COLO668 (cell line): ENCODE results near the gene CPA1.

Experiments
- DNase-seq: peaks from one replicate; lab custom pipeline; 2025; ENCODE audit not compliant: unreplicated experiment; lab: John Stamatoyannopoulos, UW

Gene CPA1

GRCh38 chr7:130353196-130353595 lies 27.1 kb upstream of the CPA1 start:
- DNase-seq = no peak

DNA sequence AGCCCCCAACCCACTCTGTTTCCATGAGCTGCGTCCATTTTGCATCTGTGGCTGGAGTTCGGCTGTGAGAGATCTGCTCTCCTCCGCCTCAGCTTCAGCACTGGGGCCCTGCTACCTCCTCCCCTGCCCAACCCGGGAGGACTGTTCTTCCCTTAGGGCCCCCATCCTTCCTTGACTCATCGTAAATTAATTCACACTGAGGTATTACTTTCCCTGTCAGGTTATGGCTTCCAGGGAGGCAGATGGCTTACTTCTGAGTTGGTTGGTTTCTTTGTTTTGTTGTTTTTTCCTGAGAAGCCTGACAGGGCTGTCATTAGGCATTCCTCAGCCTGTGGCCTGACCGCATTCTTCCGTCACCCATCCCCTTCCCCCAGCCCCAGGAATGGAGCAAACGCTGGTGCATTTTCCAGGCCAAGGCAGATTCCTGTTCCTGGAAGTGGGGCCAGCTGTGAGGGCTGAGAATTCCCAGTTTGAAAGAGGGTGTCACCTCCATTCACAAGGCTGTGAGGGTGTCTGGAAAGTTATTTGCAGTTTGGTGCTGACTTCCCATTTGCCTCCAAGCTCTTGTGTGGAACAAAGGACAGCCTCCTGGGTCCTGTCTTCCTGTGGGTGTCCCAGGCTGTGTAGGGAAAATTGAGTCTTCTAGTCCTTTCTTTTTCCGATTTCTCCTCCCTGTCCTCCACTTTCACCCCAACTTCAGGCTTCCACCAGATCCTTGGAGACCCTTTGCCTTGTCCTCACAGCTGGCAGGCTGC lies 24.0 kb upstream of the CPA1 start:
- DNase-seq = no peak

DNA sequence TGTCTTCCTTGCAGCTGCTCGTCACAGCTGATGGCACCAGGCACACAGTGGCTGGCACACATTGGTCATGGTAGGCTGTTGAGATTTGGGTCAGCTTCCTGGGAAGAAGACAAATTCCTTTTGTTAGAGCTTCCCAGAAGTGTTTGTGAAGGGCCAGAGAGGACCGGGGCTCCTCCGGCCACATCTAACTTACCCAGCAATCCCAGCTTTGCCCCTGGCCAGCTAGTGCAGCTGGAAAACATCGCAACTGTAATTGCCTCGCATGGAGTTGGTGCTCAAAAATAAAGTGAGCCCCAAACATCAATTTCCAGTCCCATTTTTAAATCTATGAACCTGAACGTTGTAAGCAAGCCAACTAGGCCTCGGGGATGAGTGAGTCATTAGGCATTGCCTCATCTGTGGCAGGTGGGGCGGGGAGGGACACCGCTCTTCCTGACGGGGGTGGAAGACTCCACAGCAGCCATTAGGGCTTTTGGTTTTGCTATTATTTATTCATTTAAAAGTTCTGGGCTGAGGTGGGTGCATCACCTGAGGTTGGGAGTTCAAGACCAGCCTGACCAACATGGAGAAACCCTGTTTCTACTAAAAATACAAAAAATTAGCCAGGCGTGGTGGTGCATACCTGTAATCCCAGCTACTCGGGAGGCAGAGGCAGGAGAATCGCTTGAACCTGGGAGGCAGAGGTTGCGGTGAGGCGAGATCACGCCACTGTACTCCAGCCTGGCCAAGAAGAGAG lies 23.2 kb upstream of the CPA1 start:
- DNase-seq = peak; percentile 20

DNA sequence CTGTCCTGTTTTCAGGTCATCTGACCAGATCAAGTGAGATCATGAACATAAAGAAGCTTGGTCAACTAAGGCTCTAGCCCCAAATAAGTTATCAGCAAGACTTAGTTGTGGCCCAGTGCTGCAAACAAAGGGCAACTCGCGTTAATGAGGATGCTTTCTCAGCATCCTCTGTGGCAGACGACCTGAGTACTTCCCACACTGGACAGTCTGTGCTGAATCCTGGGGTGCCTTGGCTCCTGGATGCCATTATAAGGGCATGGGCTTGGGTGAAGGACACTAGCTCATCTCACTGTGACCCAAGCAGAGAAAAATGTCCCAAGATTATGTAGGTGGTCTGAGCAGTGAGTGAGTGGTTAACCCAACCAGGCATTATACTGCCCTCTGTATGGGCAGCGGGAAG lies 21.8 kb upstream of the CPA1 start:
- no peak for DNase-seq

- no peak for DNase-seq
These were observed 20.9 kb upstream of the CPA1 start for GRCh38 chr7:130359276-130359857.

GRCh38 chr7:130360518-130360917 lies 19.8 kb upstream of the CPA1 start:
- DNase-seq = no peak

DNA sequence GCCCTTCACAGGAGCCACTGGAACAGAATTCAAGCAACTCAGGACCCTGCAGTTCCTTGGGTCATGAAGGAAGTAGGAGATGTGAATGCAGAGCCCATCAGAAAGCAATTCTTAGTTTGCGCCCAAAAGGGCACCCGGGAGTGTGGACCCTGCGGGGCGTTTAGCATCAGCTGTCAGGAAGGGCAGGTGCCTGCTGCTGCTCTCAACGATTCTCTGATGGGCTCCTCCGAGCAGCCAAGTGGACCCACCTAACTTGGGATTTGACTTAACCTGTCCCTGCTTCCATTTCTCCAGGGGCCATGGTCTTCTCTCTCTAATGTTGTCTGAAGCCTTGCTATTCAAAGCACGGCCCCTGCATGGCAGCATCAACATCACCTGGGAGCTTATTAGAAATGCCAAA lies 18.6 kb upstream of the CPA1 start:
- no peak for DNase-seq

- no peak for DNase-seq
These were observed 18.0 kb upstream of the CPA1 start for GRCh38 chr7:130362251-130362816.

GRCh38 chr7:130363026-130363847 lies 17.1 kb upstream of the CPA1 start:
- peak; percentile 15 for DNase-seq

DNA sequence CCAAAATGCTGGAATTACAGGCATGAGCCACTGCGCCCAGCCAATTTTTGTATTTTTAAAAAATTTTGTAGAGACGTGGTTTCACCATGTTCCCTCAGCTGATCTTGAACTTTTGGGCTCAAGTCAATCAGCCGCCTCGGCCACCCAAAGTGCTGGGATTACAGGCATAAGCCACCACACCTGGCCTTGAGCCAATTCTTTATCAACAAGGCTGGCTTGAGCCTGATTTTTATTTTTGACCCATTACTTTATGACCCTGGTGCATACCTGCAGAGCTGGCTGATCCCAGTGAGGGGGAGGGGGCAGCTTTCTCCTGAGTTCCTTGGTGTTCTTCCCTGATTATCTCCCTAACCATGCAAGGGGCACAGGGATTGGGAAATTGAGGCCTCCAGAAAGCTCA lies 15.8 kb upstream of the CPA1 start:
- peak; percentile 14 for DNase-seq

- no peak for DNase-seq
These were observed 15.2 kb upstream of the CPA1 start for GRCh38 chr7:130365088-130365487.

- DNase-seq = peak; percentile 95
These were observed 14.5 kb upstream of the CPA1 start for GRCh38 chr7:130365511-130366441.

GRCh38 chr7:130366564-130366963 lies 13.7 kb upstream of the CPA1 start:
- no peak for DNase-seq

DNA sequence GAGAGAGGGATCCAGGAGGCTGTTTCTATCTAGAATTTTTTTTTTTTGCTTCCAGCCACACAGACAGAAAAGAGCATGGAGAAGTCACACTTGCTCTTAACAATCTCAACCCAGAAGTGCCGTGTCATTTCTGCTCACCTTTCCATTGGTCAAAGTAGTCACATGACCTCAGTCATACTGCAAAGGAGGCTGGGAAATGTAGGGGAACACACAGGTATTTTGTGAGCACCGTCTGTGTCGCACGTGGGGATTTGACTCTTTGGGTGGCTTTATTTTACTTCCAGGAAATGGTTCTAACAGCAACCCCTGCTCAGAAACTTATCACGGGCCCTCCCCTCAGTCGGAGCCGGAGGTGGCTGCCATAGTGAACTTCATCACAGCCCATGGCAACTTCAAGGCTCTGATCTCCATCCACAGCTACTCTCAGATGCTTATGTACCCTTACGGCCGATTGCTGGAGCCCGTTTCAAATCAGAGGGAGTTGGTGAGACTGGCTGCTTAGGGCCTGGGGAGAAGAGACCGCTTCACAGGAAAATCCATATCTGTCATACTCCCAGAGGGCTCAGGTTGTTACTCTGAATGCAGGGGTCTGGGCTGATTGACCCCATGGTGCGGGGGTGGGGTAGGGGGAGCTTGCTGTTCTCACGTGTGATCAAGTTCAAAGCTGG lies 13.1 kb upstream of the CPA1 start:
- DNase-seq = no peak

DNA sequence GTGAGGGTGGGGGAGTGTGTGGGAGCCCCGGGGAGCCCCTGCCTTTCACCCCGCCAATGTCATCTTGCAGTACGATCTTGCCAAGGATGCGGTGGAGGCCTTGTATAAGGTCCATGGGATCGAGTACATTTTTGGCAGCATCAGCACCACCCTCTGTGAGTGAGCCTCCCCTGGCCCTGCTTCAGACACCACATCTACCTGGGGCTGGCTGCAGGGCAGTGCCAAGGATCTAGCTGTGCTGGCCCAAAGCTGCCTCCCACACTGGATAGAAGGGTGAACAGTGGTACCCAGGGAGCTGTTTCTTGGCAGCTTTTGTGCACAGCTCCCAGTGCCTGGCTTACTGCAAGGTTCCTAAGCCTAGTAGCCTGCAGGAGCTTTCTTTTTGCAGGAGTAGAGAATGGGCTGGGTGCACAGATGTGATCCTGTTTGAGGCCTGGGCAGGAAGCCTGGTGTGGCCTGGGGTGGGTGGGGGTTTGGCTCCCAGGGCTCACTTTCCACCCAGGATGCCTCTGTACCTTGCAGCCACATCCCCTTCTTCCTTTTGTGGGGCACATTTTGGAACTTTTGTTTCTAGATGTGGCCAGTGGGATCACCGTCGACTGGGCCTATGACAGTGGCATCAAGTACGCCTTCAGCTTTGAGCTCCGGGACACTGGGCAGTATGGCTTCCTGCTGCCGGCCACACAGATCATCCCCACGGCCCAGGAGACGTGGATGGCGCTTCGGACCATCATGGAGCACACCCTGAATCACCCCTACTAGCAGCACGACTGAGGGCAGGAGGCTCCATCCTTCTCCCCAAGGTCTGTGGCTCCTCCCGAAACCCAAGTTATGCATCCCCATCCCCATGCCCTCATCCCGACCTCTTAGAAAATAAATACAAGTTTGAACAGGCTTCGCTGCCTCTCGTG lies 12.2 kb upstream of the CPA1 start:
- DNase-seq = no peak

GRCh38 chr7:130369110-130369711 lies 11.1 kb upstream of the CPA1 start:
- no peak for DNase-seq

DNA sequence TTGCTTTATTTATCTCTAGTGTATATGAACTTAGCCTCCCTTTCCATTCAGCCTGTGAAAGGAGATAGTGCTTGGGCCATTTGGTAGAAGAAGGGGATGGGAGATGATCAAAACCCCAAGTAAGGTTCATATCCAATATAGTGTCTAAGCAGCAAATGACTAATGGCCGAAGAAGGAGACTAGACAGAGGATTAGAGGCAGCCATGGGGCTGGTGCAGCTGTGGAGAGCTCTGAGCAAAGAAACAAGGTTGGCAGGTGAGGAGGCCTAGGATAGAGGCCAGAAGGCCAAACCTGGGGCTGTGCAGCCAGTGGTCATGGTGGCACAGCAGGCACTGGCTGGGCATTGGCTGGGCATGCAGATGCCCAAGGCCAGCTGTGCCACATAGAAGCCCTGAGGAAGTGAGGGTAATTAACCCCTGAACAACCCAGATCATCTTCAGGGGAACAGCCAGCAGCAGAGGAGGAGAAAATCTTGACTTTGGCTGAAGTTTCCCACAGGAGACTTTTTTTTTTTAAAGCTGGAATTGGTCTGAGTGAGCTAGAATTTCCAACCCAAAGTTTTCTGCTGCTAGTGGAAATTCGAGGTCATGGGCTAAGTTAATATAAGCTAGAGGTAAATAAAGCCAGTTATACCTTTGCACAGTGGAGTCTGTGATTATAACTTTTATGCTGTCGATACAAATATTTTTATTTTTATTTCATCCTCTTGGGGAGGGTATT lies 10.3 kb upstream of the CPA1 start:
- DNase-seq = no peak
